A172 (cell line): ENCODE results near the gene PHOX2A. TPM values are rescaled to one million over a fixed set of nuclear protein-coding genes. Genes with fewer than 3 reads are reported as not detected.
A peak's percentile ranks its signal among the peaks of the same experiment; 100 is the strongest.

Experiments
- DNase-seq: peaks from one replicate; pipeline ENCODE4 v3.0.0-alpha.2; 2015; ENCODE audit warnings: low spot score
- total RNA-seq: library from RNA; depleted of rRNA; stranded (reverse); fragments of >200 nt; shearing (Covaris generic); gene quantifications from 2 replicates; pipeline ENCODE4 v1.2.3, GENCODE V29; 2014

The PHOX2A gene
- total RNA-seq, 1 experiment from 2014 or later, result not detected

DNA sequence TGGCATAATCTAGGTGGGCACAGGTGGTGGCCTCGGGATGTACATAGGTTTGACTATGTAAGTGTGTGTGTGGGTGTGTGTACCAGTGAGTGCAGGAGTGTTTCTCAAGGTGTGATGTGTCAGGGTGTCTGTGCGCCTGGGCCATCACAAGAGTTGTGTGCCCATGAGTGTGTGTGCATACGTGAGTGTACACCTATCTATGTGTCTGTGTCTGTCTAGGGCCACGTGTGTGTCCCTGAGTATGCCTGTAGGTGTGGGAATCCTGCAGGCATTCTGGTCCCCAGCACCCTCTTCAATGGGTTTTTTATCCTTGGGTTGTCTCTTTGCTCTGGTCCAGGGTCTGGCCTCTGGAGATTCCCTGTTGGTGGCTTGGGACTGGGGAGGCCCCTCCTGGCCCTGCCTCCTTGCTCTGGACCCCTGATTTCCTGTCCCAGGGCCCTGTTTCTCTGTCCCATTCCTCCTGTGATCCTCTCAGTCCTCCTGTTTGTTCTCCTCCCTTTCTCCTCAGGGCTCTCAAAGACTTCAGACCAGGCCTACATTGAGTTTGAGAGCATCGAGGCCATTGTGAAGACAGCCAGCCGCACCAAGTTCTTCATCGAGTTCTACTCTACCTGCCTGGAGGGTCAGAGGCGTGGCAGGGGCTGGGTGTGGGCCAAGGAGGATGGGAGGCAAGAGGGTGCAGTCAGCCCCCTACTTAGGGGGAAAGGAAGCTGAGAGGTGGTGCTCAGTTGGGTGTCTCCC, 10.0 kb downstream of the PHOX2A start:
- no peak for DNase-seq

DNA sequence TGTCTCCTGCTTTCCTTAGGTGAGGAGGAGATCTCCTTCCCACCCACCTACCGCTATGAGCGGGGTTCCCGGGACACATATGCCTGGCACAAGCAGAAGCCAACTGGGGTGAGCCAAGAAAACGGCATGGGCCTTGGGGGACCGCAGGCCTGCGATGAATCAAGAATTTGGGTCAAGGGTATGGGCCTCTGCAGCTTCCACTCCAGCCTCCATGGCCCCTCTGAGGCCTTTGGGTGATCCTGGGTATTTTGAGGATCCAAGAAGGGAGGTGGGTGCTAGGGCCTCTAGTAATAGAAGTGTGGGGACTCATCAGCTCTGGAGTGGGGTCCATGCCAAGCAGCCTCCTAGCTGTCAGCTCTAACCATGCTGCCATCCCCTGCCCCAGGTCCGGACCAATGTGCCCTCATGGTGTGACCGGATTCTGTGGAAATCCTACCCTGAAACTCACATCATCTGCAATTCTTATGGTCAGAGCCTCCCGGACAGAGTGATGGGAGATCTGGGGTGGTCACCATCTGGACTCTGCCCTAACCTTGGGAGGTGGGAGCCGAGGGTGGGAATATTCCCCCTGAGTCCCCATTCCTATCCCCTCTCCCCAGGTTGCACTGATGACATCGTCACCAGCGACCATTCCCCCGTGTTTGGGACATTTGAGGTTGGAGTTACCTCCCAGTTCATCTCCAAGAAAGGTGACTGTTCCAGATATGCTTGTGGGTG, 10.8 kb downstream of the PHOX2A start:
- no peak for DNase-seq

DNA sequence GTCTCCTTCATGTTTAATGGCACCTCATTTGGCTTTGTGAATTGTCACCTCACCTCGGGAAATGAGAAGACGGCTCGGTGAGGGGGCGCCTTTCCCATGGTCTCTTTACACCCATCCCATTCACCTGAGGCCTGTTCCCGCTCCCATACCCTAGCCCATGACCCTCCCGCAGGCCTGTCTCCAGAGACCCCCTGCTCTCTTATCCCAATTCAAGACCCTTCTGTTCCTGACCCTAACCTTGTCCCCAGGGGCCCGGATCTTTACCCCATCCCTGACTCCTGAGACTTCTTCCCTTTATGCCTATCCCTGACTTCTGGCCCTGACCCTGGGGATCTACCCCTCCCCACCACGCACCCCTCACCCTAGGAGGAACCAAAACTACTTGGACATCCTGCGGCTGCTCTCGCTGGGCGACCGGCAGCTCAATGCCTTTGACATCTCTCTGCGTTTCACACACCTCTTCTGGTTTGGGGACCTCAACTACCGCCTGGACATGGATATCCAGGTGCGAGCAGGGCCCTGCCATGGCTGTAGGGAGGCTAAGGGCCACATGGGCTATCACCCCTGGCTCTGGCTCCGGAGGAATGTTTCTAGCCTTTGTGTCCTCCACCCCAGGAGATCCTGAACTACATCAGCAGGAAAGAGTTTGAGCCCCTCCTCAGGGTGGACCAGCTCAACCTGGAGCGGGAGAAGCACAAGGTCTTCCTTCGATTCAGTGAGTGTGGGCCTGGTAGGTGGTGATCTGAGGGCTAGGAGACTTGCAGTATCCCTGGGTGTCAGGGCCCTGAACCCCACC, 11.5 kb downstream of the PHOX2A start:
- no peak for DNase-seq

DNA sequence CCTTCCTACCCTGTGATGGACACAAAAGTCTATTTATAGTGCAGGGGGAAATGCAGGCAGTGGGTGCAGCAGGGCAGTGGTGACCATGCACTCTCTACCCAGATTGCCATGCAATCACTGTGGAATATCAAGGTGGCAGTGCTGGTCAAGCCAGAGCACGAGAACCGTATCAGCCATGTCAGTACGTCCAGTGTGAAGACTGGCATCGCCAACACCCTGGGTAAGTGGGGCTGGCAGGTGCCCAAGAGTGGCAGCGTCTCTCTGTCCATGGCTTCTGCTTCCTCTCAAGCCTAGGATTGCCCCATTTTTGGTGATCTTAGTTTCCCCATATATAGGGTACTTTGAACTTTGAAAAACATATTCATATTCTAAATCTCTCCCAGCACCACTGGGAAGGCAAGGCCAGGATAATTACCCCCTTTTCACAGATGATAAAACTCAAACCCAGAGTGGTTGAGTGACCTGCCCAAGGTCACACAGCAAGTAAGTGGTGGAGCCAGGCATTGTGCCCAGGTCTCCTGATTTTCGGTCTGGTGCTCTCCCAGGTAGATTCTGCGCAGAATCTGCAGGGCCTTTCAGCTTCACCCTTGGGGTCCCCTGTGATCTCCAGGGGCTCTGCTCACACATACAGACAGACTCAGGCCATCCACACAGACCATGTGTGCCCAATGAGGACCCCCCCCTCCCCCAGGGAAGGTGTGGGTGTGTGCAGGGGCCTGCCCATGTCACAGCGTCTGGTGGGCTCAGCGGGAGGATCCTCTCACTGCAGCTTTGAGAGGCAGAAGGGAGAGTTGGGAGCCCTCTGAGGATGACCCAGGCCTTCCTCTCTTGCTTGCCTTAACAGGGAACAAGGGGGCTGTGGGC, 12.3 kb downstream of the PHOX2A start:
- no peak for DNase-seq

DNA sequence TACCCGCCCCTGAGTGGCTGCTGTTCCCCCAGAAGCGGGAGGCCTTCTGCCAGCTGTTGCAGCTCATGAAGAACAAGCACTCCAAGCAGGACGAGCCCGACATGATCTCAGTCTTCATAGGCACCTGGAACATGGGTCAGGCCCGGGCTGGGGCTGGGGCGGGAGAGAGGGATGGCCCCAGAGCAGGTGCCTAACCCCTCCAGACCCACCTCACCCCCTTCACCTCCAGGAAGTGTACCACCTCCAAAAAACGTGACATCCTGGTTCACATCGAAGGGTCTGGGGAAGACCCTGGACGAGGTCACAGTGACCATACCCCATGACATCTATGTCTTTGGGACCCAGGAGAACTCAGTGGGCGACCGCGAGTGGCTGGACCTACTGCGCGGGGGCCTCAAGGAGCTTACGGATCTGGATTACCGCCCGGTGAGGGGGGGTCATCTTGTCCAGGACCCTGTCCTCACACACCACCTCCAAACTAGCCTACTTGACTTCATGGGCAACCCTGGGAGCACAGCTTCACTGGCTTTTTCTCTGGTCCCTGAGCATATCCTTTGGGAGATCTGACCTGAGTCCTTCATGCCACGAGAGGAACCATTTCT, 13.1 kb downstream of the PHOX2A start:
- DNase-seq, result no peak

DNA sequence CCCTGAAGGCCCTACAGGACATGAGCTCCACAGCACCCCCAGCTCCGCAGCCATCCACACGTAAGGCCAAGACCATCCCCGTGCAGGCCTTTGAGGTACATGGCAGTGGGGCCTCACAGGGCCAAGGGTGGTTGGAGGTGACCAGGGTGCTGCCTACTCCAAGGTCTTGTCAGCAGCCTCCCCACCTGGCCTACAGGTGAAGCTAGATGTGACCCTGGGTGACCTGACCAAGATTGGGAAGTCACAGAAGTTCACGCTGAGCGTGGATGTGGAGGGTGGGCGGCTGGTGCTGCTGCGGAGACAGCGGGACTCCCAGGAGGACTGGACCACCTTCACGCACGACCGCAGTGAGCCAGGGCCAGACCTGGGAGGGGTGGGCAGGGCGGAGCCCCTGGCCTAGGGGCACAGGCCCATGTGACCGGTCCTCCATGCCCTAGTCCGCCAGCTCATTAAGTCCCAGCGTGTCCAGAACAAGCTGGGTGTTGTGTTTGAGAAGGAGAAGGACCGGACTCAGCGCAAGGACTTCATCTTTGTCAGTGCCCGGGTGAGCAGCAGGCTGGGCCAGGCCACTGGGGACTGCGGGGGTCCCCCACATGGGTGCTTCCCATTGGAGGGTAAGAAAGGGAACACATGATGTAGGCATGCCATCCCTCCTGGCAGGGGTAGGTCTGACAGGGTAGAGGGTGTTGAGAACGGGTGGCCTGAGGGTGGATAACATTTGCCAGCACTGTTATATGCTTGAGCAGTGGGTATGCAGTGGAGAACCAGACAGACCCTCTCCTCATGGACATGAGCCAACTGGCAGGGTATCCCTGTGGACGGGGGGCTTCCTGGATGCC, 13.8 kb downstream of the PHOX2A start:
- no peak for DNase-seq

DNA sequence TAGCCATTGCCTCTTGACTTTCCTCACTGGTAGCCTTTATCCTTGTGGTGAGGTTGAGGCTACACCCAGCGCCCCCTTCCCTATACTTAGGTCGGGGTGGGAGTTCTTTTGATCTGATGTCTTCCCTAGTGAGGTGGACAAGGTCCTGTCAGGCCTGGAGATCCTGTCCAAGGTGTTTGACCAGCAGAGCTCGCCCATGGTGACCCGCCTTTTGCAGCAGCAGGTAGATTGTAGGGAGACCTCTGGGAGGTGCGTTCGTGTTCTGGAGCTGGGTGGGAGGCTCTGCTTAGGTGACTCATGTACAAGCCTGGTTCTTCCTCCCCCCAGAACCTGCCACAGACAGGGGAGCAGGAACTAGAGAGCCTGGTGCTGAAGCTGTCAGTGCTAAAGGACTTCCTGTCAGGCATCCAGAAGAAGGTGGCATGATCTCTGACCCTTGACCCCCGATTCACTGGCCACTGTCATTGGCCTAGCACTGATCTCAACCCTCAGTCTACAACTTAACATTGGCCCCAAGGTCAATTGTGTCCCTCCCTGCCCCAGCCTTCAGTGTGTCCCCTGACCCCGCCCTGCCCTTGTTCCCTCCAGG, 14.5 kb downstream of the PHOX2A start:
- no peak for DNase-seq

DNA sequence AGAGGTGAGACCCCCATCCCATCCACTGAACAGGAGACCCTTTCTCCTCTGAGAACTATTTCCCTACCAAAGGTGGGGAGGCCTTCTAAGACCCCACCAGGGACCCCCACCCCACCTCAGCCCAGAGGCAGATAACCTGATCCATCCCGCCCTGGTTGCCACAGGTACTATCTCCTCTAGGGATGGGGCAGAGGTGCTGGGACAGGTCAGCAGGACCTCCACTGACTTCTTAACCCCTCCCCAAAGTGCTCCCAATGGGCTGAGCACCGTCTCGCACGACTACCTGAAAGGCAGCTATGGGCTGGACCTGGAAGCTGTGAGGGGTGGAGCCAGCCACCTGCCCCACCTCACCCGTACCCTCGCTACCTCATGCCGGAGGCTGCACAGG, 15.1 kb downstream of the PHOX2A start:
- no peak for DNase-seq

DNA sequence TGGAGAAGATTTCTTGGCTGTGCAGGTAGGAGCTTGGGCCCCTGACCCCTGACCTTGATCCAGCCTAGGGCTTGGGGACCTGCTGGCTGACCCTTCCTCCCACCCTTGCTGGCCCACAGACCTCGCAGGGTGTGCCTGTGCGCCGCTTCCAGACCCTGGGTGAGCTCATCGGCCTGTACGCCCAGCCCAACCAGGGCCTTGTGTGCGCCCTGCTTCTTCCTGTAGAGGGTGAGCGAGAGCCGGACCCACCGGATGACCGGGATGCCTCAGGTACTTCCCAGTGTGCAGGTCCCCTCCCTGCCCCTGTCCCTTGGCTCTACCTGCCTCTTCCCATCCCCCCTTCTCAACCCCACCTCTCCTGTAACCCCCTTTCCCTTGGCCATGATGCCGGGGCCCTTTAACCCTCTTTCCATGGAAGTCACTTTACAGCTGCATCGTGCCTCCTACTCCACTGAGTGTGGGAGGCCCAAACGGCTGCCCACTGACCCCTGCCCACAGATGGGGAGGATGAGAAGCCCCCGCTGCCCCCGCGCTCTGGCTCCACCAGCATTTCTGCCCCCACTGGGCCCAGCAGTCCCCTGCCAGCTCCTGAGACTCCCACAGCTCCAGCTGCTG, 15.6 kb downstream of the PHOX2A start:
- no peak for DNase-seq

DNA sequence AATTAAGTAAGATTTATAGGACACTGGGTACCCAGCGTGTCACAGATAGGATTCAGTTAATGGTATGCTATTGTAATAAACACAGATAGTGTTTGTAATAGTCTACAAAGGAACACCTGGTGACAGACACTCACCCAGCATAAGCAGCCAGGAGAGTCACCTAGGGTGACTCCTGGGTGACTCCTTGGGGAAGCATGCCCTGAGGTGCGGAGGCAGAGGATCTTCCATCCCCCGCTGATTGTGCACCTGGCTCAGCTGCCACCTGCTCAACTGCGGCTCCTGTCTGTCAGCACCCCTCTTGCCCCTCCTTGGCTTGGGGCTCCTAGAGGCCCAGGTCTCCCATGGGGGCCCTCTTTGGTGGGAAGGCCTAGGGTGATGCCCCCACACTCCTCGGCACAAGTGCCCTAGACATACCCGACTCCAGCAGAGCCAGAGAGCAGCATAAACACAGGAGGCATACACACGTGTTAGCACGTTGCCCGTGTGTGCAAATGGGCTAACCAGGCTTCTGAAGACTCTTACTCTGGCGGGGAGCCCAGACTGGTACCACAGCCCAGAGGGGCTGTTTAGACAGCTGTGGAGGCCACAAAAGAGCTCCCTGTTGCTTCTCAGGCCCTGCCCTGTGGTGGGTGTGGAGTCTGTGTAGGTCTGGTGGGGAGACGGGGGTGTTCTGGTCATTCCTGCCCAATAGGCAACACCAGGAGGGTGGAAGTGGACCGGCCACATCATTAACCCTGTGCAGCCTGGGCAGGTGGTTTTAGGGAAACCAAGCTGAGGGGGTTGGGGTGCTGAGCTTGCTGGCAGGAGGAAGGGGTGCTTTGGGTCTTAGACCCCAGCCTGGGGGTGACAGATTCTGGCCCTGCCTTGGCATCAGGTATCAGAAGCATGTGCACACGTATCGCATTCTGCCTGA, 16.4 kb downstream of the PHOX2A start:
- DNase-seq, result no peak

DNA sequence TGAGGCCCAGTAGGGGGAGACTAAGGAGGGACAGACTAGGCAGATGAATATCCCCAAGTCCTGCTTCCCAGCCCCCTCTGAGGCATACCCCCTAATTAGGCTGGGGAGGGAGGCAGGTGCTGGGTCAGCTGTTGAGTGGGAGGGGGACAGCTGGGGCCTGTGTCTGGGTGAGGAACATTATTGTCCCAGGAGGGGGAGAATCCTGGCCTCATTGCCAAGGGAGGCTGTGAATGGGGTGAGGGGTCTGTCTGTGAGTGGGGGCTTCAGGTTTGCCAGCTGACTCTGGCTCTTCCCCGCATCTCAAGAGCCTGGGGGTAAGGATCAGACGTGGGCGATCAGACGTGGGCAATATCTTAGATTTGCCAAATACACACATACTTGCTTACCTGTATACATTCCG, 17.3 kb downstream of the PHOX2A start:
- DNase-seq, result no peak

DNA sequence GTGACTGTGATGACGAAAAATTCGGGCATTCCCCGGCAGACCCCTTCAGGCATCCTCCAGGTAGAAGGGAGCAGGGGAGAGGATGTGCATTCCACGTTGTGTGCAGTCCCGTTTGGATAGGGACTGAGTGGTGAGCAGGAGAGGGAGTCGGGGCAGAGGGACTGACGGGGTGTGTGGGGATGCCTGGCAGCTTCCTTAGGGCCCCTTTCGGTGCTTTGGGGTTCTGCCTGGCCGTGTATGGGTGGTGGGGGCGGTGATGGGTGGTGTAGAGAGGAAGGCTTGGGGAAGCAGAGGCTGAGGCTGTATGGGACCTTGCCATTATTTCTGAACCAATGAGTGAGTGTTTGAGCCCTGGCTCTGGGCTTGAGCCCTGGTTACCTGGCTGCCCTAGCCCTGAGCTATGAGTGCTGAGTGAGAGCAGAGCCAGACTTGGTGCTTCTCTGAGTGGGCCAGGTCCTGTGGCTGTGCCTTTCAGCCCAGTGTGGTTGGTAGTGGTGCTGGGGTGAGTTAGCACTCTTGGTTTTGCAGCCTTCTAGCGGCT, 18.5 kb downstream of the PHOX2A start:
- peak; percentile 14 for DNase-seq

DNA sequence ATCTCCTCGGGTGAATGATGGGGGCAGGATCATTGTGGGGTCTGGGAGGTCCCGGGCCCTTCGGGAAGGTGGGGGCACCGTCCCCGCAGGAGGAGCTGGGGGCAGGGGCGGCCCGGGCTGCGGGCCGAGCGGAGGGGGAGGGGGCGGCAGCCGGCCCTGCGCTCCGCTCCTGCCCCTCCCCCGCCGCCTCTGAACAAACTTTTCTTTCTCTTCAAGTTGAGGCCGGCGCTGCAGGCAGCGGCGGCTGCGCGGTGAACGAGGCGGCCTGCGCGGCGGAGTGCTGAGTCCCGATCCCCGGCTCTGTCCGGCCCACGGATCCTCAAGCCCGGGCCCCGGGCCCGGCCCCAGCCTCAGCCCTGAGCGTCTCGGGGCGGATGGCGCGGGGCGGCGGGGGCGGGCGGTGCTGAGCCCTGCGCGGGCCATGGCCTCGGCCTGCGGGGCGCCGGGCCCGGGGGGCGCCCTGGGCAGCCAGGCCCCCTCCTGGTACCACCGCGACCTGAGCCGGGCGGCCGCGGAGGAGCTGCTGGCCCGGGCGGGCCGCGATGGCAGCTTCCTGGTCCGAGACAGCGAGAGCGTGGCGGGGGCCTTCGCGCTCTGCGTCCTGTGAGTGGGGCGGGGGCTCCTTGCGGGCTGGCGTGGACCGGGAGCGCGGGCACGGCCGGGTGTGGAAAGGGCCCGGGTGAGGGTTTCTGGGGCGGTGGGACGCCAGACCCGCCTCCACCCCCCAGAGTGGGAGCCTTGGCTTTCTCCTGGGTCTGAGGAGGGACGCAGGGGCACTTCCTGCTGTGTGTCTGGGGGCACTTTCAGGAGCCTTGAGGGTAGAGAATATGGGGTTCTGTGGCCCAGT, 19.2 kb downstream of the PHOX2A start, which contains the start of gene INPPL1:
TSS of gene INPPL1 (plus strand) at position 204 of the 847 bp plus-strand sequence. CDS start at position 422, 218 bp downstream.
- DNase-seq, result no peak

DNA sequence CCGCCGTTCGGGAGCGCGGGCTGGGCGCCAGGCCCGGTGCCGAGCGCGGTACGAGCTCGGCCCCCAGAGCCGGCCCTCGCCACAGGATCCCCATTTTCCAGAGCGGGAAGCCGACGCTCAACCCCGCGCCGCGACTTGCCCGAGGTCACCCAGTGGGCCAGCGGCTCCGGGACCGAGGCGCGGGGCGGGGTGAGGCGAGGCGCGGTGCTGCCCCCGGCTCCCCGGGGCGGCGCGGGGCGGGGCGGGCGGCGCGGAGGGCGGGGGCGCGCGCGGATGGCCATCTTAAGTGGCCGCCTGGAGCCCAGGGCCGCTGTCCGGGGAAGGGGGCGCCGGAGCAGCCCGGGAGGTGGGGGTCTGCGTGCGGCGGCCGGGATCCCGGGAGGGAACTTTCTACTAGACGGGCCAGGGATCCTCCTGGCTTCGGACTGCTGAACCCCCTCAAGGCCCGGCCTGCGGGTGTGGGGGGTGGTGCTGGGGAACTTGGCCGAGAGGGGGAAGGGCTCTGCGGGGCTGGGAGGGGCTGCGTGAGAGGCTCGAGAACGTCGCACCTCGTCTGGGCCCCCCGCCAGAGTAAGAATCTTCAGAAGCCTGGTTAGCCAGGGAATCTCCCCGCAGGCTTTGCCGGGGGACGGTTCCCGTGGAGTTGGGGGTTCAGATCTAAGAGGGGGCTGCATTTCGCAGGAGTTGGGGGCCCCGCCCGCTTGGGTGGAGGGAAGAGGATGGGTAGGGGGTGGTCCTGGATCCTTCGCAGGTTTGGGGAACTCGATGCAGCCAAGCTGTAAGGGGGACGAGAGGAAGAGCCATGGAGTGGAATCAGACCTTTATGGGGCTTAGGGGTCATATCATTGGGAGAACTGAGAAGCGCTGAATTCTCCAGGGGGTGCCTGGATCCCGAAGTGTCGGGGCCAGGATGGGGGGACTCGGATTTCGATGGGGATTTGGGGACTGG, 20.1 kb downstream of the PHOX2A start:
- peak; percentile 25 for DNase-seq

DNA sequence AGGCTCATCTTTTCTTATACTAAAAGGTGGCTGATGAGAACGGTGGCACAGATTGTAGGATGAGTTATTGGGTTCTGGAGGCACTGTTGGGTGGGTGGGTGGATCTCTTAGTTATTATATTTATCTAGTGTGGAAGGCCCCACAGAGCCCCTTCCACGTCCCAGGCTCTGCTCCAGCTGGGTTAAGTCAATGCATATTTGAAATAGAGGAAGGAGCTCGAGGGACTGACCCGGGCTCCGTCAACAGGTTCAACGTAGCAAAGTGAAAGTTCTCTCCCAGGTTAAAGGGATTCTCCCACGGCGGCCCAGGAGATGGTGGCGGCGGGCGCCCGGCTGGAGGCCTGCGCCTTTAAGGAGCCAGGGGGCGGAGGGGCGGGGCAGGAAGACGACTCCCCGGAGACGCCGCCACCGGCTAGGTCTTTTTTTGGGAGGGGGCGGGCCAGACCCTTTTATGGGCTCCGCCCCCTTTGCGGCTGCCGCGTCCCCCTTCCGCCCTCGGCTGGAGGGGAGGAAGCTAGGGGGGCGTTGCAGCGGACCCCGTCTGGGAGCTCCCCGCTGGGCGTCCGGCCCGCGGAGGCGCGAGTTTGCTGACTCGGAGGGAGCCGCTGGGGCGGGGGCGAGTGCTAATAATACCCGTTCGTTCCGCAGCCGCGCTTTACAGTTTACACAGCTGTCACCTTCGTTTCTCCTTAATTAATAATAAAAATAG, 20.9 kb downstream of the PHOX2A start:
- peak; percentile 85 for DNase-seq
